ENCODE results near the gene PDCD6IP. TPM values are rescaled to one million over a fixed set of nuclear protein-coding genes. Genes with fewer than 3 reads are reported as not detected.
"Not testable (repeated sequence)": the region's sequence is repeated elsewhere in the genome, so short reads cannot be mapped to it uniquely, and the experiment has no call there.

Gene PDCD6IP
- total and polyA plus RNA-seq, 2 donors from 2014 or later = 47.2 to 240 TPM

GRCh38 chr3:33775363-33775762, 23.1 kb upstream of the PDCD6IP start:
- Histone ChIP-seq H3K9me3 (ENCODE audit: control insufficient read depth in 2 of 3, insufficient read depth in 1 of 3, low read length in 3 of 3) (no peaks in the 10 kb centered on the region), H3K27me3 (ENCODE audit: control insufficient read depth, insufficient read depth, low read length) (no peaks in the 10 kb centered on the region), H3K4me3 (ENCODE audit: low read length in 3 of 3) (no peak overlapping the region), H3K9ac (ENCODE audit: low read length in 3 of 3) (no peak overlapping the region), H3K4me1 (ENCODE audit: control insufficient read depth in 2 of 3, insufficient read depth in 2 of 3, low read depth in 1 of 3, low read length in 3 of 3) (no peaks in the 10 kb centered on the region), H3K36me3 (ENCODE audit: control insufficient read depth in 2 of 3, insufficient read depth in 3 of 3, low read length in 3 of 3) (no peaks in the 10 kb centered on the region), H3K27ac (ENCODE audit: low read depth in 2 of 2, low read length in 2 of 2) (no peak overlapping the region)
- FAIRE-seq (no peak), DNase-seq (no peak)
- TF ChIP-seq, protein P1, sequence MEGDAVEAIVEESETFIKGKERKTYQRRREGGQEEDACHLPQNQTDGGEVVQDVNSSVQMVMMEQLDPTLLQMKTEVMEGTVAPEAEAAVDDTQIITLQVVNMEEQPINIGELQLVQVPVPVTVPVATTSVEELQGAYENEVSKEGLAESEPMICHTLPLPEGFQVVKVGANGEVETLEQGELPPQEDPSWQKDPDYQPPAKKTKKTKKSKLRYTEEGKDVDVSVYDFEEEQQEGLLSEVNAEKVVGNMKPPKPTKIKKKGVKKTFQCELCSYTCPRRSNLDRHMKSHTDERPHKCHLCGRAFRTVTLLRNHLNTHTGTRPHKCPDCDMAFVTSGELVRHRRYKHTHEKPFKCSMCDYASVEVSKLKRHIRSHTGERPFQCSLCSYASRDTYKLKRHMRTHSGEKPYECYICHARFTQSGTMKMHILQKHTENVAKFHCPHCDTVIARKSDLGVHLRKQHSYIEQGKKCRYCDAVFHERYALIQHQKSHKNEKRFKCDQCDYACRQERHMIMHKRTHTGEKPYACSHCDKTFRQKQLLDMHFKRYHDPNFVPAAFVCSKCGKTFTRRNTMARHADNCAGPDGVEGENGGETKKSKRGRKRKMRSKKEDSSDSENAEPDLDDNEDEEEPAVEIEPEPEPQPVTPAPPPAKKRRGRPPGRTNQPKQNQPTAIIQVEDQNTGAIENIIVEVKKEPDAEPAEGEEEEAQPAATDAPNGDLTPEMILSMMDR (IDR thresholded peaks at IDR 0.05; ENCODE audit: borderline replicate concordance, extremely low read depth, insufficient read depth) = no peak
- intact Hi-C loops (cut with DNase I) = no loop called here

DNA sequence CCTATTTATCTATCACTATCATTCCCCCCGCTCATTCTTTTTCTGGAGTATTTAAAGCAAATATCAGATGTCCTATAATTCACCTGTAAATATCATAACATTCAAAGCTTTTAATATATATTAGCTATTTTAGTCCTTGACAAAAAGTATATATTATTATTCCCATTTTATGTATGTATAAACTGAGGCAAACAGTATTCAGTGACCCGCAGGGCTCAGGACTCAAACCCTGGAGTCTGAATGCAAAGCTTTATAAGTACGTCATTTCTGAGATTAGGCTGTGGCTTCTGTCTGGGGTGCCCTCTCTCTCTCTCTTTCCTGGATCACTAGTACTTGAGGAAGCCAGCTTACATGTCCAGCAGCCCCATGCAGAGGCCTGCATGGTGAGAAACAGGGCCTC, 20.4 kb upstream of the PDCD6IP start:
- Histone ChIP-seq H3K9me3 (ENCODE audit: control insufficient read depth in 2 of 3, insufficient read depth in 1 of 3, low read length in 3 of 3) (no peaks in the 10 kb centered on the region), H3K27ac (ENCODE audit: low read depth in 2 of 2, low read length in 2 of 2) (no peak overlapping the region), H3K4me3 (ENCODE audit: low read length in 3 of 3) (no peak overlapping the region), H3K4me1 (ENCODE audit: control insufficient read depth in 2 of 3, insufficient read depth in 2 of 3, low read depth in 1 of 3, low read length in 3 of 3) (no peaks in the 10 kb centered on the region), H3K27me3 (ENCODE audit: control insufficient read depth, insufficient read depth, low read length) (no peaks in the 10 kb centered on the region), H3K36me3 (ENCODE audit: control insufficient read depth in 2 of 3, insufficient read depth in 3 of 3, low read length in 3 of 3) (no peaks in the 10 kb centered on the region), H3K9ac (ENCODE audit: low read length in 3 of 3) (no peak overlapping the region)
- DNase-seq (no peak), FAIRE-seq (no peak)
- TF ChIP-seq, protein P1 (IDR thresholded peaks at IDR 0.05; ENCODE audit: borderline replicate concordance, extremely low read depth, insufficient read depth) = no peak
- intact Hi-C loops (cut with DNase I) = no loop called here

GRCh38 chr3:33779751-33780150, 18.7 kb upstream of the PDCD6IP start:
- TF ChIP-seq, protein P1 (IDR thresholded peaks at IDR 0.05; ENCODE audit: borderline replicate concordance, extremely low read depth, insufficient read depth) = no peak
- H3K27ac ChIP-seq (ENCODE audit: low read depth in 2 of 2, low read length in 2 of 2) = no peak overlapping the region
- no peak for FAIRE-seq
- H3K9ac ChIP-seq (ENCODE audit: low read length in 3 of 3) = no peak overlapping the region
- intact Hi-C loops (cut with DNase I) = loop anchor here (10.0 kb wide), 1 partner anchor 145 kb away; no protein-coding TSS in a partner anchor
- H3K4me3 ChIP-seq (ENCODE audit: low read length in 3 of 3) = no peak overlapping the region
- no peak for DNase-seq
- no peaks in the 10 kb centered on the region for H3K4me1 ChIP-seq (ENCODE audit: control insufficient read depth in 2 of 3, insufficient read depth in 2 of 3, low read depth in 1 of 3, low read length in 3 of 3)
- no peaks in the 10 kb centered on the region for H3K36me3 ChIP-seq (ENCODE audit: control insufficient read depth in 2 of 3, insufficient read depth in 3 of 3, low read length in 3 of 3)
- H3K27me3 ChIP-seq (ENCODE audit: control insufficient read depth, insufficient read depth, low read length) = no peaks in the 10 kb centered on the region
- H3K9me3 ChIP-seq (ENCODE audit: control insufficient read depth in 2 of 3, insufficient read depth in 1 of 3, low read length in 3 of 3) = no peaks in the 10 kb centered on the region

- not testable (repeated sequence) for H3K27ac ChIP-seq (ENCODE audit: low read depth in 2 of 2, low read length in 2 of 2); DNase-seq; H3K4me1 ChIP-seq (ENCODE audit: control insufficient read depth in 2 of 3, insufficient read depth in 2 of 3, low read depth in 1 of 3, low read length in 3 of 3); H3K9ac ChIP-seq (ENCODE audit: low read length in 3 of 3); H3K27me3 ChIP-seq (ENCODE audit: control insufficient read depth, insufficient read depth, low read length); H3K9me3 ChIP-seq (ENCODE audit: control insufficient read depth in 2 of 3, insufficient read depth in 1 of 3, low read length in 3 of 3); H3K36me3 ChIP-seq (ENCODE audit: control insufficient read depth in 2 of 3, insufficient read depth in 3 of 3, low read length in 3 of 3); H3K4me3 ChIP-seq (ENCODE audit: low read length in 3 of 3); FAIRE-seq
- intact Hi-C loops (cut with DNase I) = loop anchor here (10.0 kb wide), 1 partner anchor 147 kb away; no protein-coding TSS in a partner anchor
These were observed 17.0 kb upstream of the PDCD6IP start for GRCh38 chr3:33781413-33781812.
